Gastroesophageal sphincter (tissue), 3 donors: ENCODE results near the gene TEKT5.

Experiments used
- EP300 ChIP-seq: sonication (generic); formaldehyde crosslinking; IDR thresholded peaks from one replicate; pipeline ENCODE4 v1.6.1; 2017; ENCODE audit warnings: antibody characterized with exemption, mild to moderate bottlenecking
- POLR2A ChIP-seq, 2 donors: fragments of 450-650 bp; IDR thresholded peaks; one replicate each; pipeline ENCODE4 v1.6.1; 2017; ENCODE audit warnings: antibody characterized with exemption in 2 of 2, mild to moderate bottlenecking in 2 of 2, moderate library complexity in 1 of 2
- TF ChIP-seq, protein P1 (sequence below), 4 experiments: fragments of 200-600 bp in 2 of 4; fragments of 450-650 bp in 2 of 4; sonication (generic) in 1 of 4; IDR thresholded peaks; one replicate each; pipeline ENCODE4 v1.5.1; 2017 to 2019; ENCODE audit warnings: antibody characterized with exemption in 4 of 4, mild to moderate bottlenecking in 2 of 4, moderate library complexity in 2 of 4

DNA sequence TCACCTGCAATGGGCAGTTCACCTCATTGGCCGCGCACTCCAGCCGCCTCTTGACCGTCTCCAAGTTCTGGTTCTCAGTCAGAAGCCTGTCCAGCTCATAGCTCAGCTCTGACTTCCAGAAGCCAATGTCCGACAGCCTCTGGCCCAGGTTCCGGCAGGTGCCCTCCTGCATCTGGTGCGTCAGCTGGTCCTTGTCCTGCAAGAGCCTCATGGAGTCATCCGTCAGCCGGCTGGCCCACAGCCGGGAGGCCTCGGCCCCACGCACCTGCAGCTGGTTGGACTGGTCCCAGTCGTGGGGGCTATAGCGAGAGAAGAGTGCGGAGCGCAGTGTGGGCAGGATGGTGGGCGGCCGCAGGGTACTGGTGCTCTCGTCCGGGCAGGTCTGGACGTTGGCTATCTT lies 424 bp downstream of the TEKT5 start:
- TF ChIP-seq EP300 = no peak
- TF ChIP-seq, protein P1, sequence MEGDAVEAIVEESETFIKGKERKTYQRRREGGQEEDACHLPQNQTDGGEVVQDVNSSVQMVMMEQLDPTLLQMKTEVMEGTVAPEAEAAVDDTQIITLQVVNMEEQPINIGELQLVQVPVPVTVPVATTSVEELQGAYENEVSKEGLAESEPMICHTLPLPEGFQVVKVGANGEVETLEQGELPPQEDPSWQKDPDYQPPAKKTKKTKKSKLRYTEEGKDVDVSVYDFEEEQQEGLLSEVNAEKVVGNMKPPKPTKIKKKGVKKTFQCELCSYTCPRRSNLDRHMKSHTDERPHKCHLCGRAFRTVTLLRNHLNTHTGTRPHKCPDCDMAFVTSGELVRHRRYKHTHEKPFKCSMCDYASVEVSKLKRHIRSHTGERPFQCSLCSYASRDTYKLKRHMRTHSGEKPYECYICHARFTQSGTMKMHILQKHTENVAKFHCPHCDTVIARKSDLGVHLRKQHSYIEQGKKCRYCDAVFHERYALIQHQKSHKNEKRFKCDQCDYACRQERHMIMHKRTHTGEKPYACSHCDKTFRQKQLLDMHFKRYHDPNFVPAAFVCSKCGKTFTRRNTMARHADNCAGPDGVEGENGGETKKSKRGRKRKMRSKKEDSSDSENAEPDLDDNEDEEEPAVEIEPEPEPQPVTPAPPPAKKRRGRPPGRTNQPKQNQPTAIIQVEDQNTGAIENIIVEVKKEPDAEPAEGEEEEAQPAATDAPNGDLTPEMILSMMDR (IDR thresholded peaks at IDR 0.05) = no peak
- no peak for TF ChIP-seq POLR2A (IDR thresholded peaks at IDR 0.05)
